DLD1 (cell line): ENCODE data around the gene C16orf90.

Source experiments
- in situ Hi-C: cut with HindIII; loops from 2 replicates; pipeline ENCODE4 v1.10.0; 2017; ENCODE audit warnings: low sequenced_read_pairs

C16orf90 gene

GRCh38 chr16:3514621-3515020, 19.3 kb upstream of the C16orf90 start:
- in situ Hi-C loops: loop anchor here (25.0 kb wide), 1 partner anchor 98 kb away; the partner anchor contains the start of gene SLX4

DNA sequence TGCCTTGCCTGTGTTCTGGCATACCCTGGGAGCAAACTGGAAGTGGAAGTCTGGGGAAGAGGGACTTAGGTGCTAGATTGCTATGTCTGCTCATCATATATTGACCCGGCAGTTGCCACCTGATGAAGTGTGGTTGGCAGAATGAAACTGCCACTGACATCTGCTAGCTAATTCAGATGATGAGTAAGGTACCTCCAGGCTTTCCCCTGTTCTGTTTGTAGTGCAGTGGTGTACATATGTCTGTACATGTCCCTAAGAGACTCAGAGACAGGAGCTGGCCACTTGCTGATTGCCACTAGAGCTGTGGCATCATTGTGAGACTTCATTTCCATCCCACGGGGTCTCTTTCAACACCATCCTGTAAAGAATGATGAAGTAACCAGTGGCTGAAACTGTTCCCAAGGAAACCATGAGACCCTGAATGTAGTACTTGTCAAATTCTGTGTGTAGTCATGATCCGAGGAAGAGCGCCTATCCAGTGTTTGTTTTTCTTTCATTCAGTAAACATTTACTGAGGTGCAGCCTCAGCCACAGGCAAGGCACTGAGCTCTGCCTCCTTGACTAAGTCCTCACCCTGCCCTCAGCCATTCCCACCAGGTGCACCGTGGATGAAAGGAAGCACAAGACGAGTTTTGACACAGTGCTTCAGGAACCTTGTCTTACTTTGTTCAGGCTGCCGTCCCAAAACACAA, 18.7 kb upstream of the C16orf90 start:
- in situ Hi-C loops: loop anchor here (25.0 kb wide), 1 partner anchor 98 kb away; the partner anchor contains the start of gene SLX4

- in situ Hi-C loops: loop anchor here (25.0 kb wide), 1 partner anchor 101 kb away; the partner anchor contains the start of gene SLX4
Observed at GRCh38 chr16:3511286-3512180, 16.2 kb upstream of the C16orf90 start.

GRCh38 chr16:3510416-3510815, 15.1 kb upstream of the C16orf90 start:
- in situ Hi-C loops: loop anchor here (25.0 kb wide), 1 partner anchor 102 kb away; the partner anchor contains the start of gene SLX4

GRCh38 chr16:3509470-3509928, 14.2 kb upstream of the C16orf90 start:
- in situ Hi-C loops: loop anchor here (25.0 kb wide), 1 partner anchor 103 kb away; the partner anchor contains the start of gene SLX4

DNA sequence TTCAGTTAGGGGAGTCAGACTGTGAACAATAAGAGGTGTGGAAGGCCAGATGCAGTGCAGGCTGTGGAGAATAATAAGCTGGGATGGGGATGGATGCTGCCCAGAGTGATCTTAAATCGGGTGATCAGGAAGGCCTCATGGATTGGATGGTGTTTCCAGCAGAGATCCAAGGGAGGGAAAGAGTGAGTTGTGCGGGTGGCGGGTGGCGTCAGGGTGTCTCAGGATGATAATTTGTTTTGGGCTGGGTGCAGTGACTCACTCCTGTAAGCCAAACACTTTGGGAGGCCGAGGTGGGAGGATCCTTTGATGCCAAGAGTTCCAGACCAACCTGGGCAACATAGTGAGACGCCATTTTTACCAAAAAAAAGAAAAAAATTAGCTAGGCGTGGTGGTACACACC, 13.4 kb upstream of the C16orf90 start:
- in situ Hi-C loops: loop anchor here (25.0 kb wide), 1 partner anchor 104 kb away; the partner anchor contains the start of gene SLX4

DNA sequence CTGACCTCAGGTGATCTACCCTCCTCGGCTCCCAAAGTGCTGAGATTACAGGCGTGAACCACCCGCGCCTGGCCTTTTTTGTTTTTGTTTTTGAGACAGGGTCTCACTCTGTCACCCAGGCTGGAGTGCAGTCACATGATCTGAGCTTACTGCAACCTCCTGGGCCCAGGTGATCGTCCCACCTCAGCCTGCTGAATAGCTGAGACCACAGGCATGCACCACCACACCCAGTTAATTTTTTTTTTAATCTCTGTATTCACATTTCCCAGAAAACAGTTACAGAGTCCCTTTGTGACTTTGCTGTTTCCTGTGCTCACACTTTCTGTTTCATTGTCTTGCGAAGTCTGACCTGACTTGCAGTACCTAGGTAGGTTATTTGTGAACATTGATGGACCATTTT, 8.2 kb upstream of the C16orf90 start:
- in situ Hi-C loops: loop anchor here (25.0 kb wide), 1 partner anchor 109 kb away; the partner anchor contains the start of gene SLX4

GRCh38 chr16:3501783-3502400, 6.6 kb upstream of the C16orf90 start:
- in situ Hi-C loops: loop anchor here (25.0 kb wide), 1 partner anchor 110 kb away; the partner anchor contains the start of gene SLX4

DNA sequence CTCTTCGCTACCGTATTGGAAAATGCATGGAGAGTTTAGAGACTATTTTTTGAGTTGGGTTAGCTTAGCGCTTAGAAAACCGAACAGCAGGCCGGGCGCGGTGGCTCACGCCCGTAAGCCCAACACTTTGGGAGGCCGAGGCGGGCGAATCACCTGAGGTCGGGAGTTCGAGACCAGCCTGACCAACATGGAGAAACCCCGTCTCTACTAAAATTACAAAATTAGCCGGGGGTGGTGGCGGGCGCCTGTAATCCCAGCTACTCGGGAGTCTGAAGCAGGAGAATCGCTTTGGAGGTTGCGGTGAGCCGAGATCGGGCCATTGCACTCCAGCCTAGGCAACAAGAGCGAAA, 6.1 kb upstream of the C16orf90 start:
- in situ Hi-C loops: loop anchor here (25.0 kb wide), 1 partner anchor 111 kb away; the partner anchor contains the start of gene SLX4

- in situ Hi-C loops: no loop called here
Observed at GRCh38 chr16:3498988-3499387, 3.7 kb upstream of the C16orf90 start.

- in situ Hi-C loops: no loop called here
Observed at GRCh38 chr16:3497771-3498170, 2.5 kb upstream of the C16orf90 start.

- in situ Hi-C loops: no loop called here
Observed at GRCh38 chr16:3496386-3496785, 1.1 kb upstream of the C16orf90 start.

DNA sequence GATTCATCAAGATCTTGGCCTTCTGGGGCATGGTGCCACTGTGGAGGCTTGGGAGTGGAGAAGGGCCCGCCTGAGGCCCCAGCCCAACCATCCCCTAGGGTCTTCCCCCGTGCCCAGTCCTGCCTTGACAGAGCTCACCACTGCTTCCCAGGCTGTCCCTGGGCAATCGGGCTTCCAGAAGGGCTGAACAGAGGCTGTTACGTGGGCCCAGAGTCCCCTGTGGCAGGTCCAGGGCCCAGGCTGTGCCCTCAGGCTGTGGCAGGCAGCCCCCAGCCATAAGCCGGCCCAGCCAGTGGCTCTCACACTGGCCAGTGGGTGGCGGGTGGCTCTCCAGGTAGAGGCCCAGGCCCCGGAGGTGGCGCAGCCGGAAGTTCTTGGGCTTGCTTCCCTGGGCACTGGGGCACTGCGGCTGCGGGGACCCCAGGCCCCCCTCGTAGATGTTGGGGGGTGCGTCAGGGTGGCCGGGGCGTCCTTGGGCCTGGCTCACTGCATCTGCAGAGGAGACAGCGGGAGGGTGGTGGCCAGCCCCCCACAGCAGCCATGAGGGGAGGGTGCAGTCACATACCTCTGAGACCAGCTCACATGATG, 809 bp downstream of the C16orf90 start:
- in situ Hi-C loops: no loop called here

DNA sequence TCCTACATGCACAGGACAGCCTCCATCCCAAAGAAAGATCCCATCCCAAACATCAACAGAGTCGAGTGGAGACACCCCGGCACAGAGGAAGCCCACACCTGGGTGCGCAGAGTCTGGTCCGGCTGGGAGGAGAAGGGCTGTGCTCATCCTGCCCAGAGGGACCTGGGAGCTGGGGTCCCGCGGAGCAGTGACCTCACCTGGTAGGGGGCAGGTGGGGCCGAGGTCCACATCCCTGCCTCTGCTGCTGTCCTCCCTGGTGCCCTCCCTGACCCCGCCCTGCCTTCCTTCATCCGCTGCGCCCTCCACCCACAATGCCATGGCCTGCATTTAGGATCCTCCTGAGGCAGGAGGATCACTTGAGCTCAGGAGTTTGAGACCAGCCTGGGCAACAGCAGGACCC, 2.9 kb downstream of the C16orf90 start:
- in situ Hi-C loops: no loop called here

DNA sequence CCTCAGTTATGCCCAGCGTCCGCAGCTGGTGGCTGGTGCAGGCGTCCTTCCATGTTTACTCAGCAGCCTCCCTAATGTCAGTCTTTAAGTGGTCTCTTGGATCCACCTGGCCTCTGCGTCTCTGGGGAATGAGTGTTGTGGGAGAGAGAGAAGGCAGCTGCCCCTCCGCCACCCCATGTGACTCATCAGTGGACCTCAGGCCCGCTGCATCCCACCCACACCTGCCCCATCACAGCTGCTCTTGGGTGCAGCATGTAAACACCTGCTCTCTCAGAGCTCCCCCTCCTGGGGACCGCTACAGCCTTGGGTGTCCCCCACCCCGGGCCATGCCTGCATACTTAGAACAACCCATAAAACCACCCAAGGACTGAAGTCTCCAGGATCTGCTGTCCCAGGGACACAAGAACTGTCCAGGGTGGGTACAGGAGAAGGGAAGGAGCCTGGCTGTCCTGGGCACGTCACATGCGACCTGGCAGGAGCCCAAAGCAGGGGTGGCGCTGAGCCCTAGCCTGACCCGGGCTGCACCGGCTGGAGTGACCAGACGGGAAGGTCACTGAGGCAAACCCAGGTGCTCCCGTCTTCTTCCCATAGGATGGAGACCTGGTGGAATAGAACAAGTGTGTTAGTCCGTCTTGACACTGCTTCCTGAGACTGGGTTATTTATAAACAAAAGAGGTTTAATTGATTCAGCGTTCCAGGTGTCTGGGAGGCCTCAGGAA, 4.2 kb downstream of the C16orf90 start:
- in situ Hi-C loops: no loop called here

- in situ Hi-C loops: no loop called here
Observed at GRCh38 chr16:3488801-3489200, 6.5 kb downstream of the C16orf90 start.

DNA sequence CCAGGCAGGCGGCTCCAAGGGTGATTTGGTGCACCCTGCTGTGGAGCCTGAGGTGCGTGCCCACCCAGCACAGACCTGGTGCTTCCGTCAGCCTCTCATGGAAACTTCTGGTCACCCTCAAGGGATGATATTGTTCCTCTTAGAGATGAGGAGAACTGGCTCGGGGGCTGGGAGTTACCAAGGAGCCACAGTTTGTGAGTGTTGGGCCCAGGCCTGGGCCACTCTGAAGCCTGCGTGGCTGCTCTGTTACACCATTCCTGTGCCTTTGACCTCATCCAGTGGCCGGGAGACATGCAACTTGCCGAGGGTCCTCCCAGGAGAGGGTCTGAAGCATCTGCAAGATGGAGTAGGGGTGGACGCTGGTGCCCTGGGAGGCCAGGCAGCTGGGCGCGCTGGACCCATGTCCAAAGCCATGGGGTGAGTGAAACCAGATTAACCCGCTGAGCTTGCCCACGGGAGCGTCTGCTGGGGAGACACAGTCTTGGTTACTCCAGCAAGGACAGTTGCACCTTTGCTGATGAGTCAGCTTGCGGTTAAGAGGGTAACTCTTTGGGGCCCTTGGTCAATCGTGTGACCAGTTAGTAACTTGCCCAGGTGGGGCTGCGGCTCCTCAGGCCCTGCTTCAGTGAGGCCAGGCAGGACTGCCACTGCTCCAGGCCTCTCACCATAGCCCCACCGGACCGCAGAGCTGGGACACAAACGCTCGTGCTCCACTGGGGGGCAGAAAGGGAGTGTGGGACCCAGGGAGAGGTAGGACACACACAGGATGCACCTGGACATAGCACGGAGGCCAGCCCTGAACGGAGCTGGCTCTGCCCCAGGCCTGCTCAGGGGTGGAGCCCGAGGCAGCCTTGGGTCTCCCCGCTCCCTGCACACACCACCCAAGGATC, 7.5 kb downstream of the C16orf90 start:
- in situ Hi-C loops: no loop called here

DNA sequence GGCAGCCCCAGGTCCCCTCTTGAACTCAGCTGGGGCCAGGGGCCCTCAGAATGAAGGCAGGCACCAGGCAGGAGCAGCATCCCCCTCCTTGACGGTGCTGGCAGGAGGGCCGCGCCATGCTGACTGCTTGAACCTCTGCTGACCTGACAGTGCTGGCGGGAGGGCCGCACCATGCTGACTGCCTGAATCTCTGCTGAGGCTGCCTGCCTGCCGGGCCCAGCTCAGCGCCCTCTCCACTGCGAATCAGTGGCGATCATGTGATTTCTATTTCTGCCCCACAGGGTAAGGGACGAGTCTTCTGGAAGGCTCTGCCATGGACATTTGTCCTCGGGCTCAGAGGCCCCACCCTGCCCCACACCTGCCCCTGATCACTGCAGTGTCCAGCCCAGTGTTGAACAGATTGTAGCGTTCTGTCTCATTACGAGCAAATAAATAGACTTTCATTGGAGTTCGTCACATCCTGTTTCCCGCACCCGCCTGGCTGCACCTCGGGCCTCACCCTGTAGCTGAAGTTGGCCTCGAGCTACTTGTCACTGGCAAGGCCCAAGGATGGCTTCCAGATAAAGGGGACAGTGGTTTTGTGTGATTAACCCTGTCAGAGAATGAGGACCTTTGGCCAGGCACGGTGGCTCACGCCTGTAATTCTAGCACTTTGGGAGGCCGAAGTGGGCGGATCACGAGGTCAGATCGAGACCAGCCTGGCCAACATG, 8.6 kb downstream of the C16orf90 start:
- in situ Hi-C loops: no loop called here
